ENCODE measurements around the gene FAM13A.

DNA sequence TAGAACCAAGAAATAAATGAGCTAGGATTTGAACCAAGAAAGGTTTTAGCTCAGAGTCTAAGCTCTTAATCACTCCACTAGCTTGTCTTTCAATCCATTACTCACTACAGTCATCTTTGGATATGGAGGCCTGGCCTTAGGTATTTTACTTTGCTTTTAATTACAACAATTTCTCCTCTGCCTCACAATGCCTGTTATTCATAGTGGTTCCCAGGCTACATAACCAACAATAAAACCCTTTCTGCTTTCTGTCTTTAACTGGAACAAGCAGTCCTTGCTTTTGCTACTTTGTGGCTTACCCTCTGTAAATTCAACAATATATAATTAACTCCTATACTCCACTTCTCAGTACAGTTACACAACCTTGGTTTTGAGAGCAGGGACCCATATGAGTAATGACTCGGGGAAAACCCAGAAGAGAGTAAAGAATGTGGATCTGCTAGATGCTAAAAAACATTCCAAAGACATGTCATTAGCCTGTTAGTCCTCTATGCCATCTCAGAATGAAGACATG, 264.7 kb downstream of the FAM13A start:
- TF ChIP-seq, protein P1, sequence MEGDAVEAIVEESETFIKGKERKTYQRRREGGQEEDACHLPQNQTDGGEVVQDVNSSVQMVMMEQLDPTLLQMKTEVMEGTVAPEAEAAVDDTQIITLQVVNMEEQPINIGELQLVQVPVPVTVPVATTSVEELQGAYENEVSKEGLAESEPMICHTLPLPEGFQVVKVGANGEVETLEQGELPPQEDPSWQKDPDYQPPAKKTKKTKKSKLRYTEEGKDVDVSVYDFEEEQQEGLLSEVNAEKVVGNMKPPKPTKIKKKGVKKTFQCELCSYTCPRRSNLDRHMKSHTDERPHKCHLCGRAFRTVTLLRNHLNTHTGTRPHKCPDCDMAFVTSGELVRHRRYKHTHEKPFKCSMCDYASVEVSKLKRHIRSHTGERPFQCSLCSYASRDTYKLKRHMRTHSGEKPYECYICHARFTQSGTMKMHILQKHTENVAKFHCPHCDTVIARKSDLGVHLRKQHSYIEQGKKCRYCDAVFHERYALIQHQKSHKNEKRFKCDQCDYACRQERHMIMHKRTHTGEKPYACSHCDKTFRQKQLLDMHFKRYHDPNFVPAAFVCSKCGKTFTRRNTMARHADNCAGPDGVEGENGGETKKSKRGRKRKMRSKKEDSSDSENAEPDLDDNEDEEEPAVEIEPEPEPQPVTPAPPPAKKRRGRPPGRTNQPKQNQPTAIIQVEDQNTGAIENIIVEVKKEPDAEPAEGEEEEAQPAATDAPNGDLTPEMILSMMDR (IDR thresholded peaks at IDR 0.05): no peak
- TF ChIP-seq POLR2AphosphoS5 (IDR thresholded peaks at IDR 0.05): no peak
